Hindlimb muscle (tissue), 1 donor: Measurements from ENCODE around the gene GRAMD1A. TPM values are rescaled to one million over a fixed set of nuclear protein-coding genes. Genes with fewer than 3 reads are reported as not detected.
"Not testable (repeated sequence)": the region's sequence is repeated elsewhere in the genome, so short reads cannot be mapped to it uniquely, and the experiment has no call there.

Source experiments
- DNase-seq: peaks from one replicate; pipeline ENCODE4 v3.0.0-alpha.2; 2013
- polyA plus RNA-seq: library from polyadenylated mRNA; unstranded; fragments of 120-200 nt; gene quantifications from one replicate; pipeline ENCODE4 v1.2.1, GENCODE V29; 2013; ENCODE audit not compliant: insufficient read length

Gene GRAMD1A
- polyA plus RNA-seq, 1 donor, result 48.5 TPM

- DNase-seq, result no peak
These were observed 20.1 kb upstream of the GRAMD1A start for GRCh38 chr19:34979819-34980640.

- no peak for DNase-seq
These were observed 17.8 kb upstream of the GRAMD1A start for GRCh38 chr19:34982275-34982674.

- no peak for DNase-seq
These were observed 16.3 kb upstream of the GRAMD1A start for GRCh38 chr19:34983786-34984185.

- DNase-seq, result no peak
These were observed 15.8 kb upstream of the GRAMD1A start for GRCh38 chr19:34984287-34984686.

- DNase-seq, result peak; percentile 72
These were observed 14.7 kb upstream of the GRAMD1A start for GRCh38 chr19:34985249-34986022.

DNA sequence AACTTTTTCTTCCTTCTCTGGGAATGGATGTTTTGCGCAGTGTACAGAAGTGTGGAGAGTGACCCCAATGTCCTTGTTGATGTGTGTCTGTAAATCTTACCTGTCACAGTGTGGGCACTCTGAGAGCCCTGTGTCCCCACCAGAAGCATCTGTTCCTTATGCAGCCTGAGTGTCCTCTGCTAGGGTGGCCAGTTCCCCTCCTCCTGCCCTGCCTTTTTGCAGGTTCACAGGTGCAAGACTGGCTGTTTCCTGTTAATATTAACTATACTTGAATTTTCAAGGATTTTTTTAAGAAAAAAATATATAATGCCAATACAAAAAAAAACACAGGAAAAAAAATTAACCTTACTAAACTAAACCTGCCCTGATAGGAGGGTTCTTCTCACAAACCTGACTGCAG, 12.0 kb upstream of the GRAMD1A start:
- no peak for DNase-seq

DNA sequence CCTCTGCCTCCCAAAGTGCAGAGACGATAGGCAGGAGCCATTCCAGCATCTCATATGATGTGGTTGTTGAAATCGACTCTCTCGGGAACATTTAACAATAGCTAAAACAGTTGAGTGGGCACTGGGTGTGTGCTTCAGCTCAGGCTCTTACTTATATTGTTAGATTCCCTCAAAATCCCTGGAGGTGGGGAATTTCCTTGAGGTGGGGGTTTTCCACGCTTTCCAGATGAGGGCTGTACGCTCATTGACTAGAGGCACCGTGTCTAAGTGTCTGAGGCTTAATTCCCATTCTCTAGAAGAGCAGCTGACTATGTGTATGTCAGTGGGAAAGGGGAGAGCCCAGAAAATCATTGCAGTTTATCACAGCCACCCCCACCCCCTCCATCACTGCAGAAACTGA, 10.8 kb upstream of the GRAMD1A start:
- no peak for DNase-seq

- DNase-seq, result no peak
These were observed 9.4 kb upstream of the GRAMD1A start for GRCh38 chr19:34990578-34991192.

DNA sequence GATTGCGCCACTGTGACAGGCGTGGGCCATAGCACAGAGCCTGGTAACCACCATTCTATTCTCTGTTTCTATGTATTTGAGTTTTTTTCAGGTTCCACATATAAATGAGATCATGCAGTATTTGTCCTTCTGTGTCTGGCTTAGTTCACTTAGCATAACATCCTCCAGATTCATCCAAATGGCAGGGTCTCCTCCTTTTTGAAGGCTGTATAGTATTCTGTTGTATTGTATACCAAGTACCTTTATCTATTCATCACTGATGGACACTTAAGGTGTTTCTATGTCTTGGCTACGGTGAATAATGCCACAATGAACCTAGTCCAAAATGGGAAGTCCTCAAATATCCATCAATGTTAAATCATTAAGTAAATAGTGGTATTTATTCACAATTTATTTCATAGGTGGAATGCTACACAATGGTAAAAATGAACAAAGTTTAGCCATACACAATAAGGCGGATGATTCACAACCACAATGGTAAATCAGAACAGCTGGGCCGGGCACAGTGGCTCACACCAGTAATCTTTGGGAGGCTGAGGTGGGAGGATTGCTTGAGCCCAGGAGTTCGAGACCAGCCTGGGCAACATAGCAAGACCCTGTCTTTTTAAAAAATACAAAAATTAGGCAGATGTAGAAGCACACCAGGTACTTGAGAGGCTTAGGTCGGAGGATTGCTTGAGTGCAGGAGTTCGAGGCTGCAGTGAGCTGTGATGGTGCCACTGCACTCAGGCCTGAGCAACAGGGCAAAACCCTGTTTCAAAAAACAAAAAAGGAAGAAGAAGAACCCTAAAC, 8.4 kb upstream of the GRAMD1A start:
- DNase-seq, result no peak

- not testable (repeated sequence) for DNase-seq
These were observed 7.5 kb upstream of the GRAMD1A start for GRCh38 chr19:34992582-34992981.

- no peak for DNase-seq
These were observed 5.9 kb upstream of the GRAMD1A start for GRCh38 chr19:34994286-34994642.

DNA sequence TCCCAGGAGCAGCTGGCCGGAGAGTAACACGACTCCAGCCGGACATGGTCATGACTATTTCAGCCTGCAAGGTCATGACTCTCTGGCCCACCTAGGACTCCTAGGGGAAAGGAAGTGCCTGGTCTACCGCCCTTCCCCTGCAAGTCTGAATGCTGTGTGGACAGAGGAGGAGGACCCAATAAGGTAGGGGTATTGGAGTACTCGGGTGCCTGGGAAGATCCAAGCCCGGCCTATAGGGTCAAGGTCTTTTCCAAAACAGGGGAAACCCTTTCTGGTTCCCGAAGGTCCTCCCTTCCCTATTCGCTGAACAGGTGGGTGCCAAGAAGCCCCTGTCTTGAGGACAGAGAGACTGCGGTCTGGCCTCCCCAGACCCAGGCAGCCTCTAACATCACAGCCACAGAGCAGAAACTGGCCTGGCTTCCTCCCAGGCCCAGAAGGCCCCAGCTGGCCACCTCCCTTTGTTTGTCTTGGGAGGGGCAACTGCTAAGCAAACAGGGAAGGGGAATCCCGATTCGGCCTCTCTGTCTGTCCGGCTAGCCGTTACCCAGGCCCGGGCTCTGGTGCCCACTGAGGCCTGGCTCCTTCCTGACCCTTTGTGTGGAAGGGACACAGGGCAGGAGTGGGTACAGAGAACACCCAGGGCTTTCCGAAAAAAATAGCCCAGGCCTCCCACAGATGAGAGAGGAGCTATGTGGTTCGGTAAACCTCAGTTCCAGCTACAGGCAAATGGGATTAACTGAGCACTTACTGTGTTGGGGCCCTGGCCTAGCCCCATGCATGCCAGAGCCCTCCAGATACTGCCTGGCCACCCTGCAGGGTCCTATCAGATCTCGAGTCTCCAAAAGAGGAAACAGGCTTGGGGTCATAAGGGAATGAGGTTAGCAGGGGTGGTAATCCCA, 5.2 kb upstream of the GRAMD1A start:
- no peak for DNase-seq

DNA sequence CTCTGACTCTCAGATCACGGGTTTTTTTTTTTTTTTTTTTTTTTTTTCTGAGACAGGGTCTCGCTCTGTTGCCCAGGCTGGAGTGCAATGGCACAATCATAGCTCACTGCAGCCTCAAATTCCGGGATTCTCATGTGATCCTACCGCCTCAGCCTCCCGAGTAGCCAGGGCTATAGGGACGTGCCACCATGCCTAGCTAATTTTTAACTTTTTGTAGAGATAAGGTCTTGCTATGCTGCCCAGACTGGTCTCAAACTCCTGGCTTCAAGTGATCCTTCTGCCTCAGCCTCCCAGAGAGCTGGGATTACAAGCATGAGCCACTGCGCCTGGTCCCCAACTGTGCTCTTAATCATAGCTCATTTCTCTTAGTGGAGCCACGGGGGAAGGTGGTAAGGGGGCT, 4.6 kb upstream of the GRAMD1A start:
- no peak for DNase-seq

DNA sequence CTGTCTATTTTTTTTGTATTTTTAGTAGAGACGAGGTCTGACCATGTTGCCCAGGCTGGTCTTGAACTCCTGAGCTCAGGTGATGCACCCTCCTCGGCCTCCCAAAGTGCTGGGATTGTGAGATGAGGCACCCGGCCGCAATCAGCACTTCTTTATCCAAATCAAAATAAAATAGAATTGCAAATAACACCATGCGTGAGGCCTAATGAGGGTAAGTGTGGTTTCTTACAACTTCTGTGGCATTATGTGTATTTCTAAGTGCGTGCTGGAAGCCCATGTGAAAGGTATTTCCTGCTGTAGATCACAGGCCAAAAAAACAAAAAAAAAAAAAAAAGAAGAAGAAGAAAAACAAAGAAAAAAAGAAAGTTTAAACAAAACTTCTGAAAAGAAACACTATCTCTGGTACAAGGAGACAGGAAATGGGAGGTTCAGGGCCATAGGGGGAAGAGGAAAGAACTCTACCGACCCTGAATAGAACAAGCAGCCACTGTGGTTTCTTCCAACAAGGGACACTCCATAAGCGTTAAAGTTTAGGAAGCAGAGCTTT, 3.0 kb upstream of the GRAMD1A start:
- no peak for DNase-seq

DNA sequence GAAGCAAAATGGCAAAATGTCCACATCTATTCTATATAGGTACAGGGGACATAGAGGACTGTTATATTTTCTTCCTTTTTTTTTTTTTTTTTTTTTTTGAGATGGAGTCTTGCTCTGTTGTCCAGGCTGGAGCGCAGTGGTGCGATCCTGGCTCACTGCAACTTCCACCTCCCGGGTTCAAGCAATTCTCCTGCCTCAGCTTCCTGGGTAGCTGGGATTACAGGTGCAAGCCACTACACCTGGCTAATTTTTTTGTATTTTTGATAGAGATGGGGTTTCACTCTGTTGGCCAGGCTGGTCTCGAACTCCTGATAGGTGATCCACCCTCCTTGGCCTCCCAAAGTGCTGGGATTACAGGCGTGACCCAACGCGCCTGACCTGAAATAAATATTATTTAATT, 1.9 kb upstream of the GRAMD1A start:
- DNase-seq, result not testable (repeated sequence)

DNA sequence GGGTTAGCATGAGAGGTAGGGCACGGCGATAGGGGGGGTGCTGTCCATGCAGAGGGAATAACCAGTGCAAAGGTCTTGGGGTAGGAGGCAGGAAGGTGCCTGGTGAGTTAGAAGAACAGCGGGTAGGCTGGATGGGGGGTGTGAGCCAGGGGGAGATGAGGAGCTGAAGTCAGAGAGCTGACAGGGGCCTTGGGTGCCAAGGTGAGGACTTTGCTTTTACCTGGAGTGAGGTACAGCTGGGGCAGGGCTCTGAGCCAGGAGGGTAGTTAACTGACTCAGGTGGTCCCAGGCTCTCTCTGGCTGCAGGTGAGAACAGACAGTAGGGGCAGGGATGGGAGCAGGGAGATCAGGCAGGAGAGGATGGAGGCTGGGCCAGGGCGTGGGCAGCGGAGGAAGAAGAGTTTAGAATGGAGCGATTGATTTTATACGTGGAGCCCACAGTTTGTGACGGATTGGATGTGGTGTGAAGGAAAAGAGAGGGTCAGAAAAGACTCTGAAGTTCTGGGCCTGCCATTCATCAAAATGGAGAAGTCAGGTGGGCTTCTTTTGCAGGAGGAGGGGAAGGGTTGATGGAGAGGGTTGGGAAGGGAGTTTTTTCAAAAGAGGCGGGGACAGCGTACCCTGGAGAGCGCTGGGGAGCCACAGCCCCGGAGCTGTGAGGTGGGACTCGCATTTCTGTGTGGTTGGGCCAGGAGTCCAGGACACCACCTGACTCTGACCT, 1.2 kb upstream of the GRAMD1A start:
- no peak for DNase-seq

DNA sequence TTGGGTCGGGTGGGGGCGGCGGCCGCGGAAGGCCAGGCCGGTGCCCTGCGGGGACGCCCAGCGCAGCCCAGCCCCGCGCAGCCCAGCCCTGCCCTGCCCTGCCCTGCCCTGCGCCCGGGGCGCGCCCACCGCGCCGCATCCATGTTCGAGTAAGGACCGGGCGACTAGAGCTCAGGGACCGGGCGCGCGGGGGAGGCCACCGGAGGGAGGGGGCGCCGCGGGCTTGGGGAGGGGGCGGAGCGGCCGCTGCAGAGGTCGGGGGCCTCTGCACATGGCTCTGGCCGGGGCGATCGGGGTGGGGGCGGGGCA, 169 bp downstream of the GRAMD1A start:
- no peak for DNase-seq

DNA sequence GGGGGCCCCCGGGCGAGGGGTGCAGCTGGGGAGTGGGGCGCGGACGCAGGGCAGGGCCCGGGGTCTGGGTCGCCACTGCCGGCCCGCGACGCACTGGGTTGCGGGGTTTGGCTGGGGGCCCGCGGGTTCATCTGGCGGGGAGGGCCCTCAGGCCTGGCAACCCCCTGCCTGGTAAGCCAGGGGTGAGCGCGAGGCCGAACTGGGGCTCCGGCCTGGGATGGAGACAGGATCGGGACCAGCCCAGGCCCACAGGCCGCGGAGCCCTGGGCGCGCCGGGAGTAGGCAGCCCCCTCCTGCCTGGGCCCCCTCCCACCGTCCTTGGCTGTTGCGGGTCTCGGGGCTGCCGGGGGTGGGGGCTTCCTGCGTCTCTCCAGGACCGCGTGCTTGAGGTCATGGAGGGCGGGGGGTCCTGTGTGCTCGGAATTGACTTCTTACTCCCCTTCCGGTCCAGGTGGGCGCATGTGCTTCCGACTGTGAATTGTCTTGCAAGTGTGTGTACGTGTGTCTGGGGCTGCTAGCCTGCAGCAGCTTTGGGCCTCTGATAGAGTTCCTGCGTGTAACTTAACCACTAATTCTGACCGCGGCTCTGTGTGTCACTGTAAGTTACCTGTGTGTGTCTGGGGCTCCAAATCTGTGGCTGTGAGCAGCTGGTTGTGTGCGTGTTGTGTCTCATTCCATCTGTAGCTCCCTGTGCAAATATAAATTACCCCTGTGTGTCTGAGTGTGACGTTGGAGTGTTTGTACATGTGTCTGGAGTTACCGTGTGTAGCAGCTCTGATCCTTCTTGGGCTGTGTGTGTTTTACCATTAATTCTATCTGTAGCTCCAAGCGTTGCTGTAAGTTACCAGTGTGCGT, 751 bp downstream of the GRAMD1A start:
- peak; percentile 36 for DNase-seq

DNA sequence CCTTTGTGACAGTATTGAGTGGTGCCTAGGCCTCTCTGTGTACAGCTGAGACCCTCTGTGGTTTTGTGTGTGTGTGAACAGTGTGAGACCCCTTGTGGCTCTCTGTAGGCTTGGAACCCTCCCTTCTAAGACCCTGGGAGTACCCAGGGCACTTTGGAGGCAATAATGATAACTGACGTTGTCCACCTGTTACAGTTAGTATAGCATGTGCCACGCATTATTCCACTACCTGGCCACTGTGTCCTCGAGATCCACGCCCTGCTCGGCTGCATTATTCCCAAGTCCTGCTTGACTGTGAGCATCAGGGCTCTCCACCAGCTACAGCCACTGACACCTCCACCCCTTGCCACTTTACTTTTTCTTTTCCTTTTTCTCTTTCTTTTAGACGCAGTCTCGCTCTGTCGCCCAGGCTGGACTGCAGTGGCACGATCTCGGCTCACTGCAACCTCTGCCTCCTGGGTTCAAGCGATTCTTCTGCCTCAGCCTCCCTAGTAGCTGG, 2.0 kb downstream of the GRAMD1A start:
- DNase-seq, result no peak
